ENCODE data around the gene COL6A2. TPM values are rescaled to one million over a fixed set of nuclear protein-coding genes. Genes with fewer than 3 reads are reported as not detected.

Gene COL6A2
- total and polyA plus RNA-seq, 2 of the 4 experiments (the other 2 are of a cell fraction), result 208 to 1,065 TPM

DNA sequence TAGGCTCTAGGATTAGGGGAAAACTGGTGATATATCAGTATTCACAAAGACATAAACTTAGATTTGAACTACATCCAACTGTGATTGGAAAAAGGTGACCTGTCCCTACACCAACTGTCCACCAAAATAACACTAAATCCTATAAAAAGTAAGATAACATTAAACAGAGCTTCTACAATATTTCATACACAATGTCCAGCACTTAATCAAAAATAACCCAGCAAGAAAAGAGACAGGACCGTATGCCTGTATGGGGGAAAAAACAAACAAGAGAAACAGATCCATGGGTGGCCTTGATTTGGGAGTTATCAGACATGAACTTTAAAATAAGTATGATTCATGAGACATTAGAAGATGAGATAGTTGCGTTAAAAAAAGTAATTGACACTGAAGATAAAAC, 9.7 kb upstream of the COL6A2 start:
- no TSS peak for BruUV-seq (replicated peaks)
- Histone ChIP-seq H3K36me3 (ENCODE audit: control insufficient read depth, insufficient read depth, low read length) (no peaks in the 10 kb centered on the region), H2BK15ac (ENCODE audit: low read depth, low read length) (no peak overlapping the region), H4K5ac (ENCODE audit: low read depth, low read length) (no peak overlapping the region), H3K9me3 (ENCODE audit: control insufficient read depth, insufficient read depth, low read length) (peaks cover 3% of the 10 kb centered on the region; the same call in 1 of the 2 replicates), H2AK9ac (replicated peaks; ENCODE audit: low read depth, low read length, poor library complexity) (no peak overlapping the region), H3K9me1 (ENCODE audit: insufficient read depth, low read length) (peaks cover 11% of the 10 kb centered on the region), H3K4me2 (ENCODE audit: low read depth, low read length) (no peak overlapping the region), H4K91ac (ENCODE audit: insufficient read depth, low read depth, low read length) (no peak overlapping the region), H3K9ac (ENCODE audit: low read depth, low read length) (no peak overlapping the region), H3K4ac (ENCODE audit: low read depth, low read length) (no peak overlapping the region), H2BK120ac (ENCODE audit: low read depth, low read length) (no peak overlapping the region), H4K20me1 (ENCODE audit: insufficient read depth, low read length) (0 out of 2 replicates have a peak, but pooled peaks cover 3% of the 10 kb centered on the region), H2BK5ac (ENCODE audit: low read depth, low read length, poor library complexity, severe bottlenecking) (no peak overlapping the region), H3K27me3 (ENCODE audit: control insufficient read depth, insufficient read depth, low read length) (no peaks in the 10 kb centered on the region), H2AFZ (replicated peaks; ENCODE audit: low read length, poor library complexity) (no peak overlapping the region), H3K4me1 (ENCODE audit: control insufficient read depth, insufficient read depth, low read length) (peaks cover 11% of the 10 kb centered on the region), H2AK5ac (ENCODE audit: low read depth, low read length) (no peak overlapping the region; the same call in 1 of the 2 replicates), H3K23ac (ENCODE audit: low read depth, low read length) (no peak overlapping the region), H3K27ac (ENCODE audit: insufficient read depth, low read length) (no peak overlapping the region), H3K4me3 (ENCODE audit: insufficient read depth, low read depth, low read length) (no peak overlapping the region), H3K18ac (ENCODE audit: low read depth, low read length) (no peak overlapping the region), H3K56ac (ENCODE audit: extremely low read depth, insufficient read depth, low read length) (no peak overlapping the region), H4K8ac (ENCODE audit: low read depth in 2 of 2, low read length in 2 of 2) (no peak overlapping the region), H3K79me1 (ENCODE audit: low read depth in 1 of 2, low read length in 2 of 2) (peaks cover 0 to 15% of the 10 kb centered on the region in 2 experiments; a peak in 2 of 4 replicates), H2BK20ac (ENCODE audit: low read depth, low read length) (no peak overlapping the region), H3K14ac (replicated peaks; ENCODE audit: low read depth, low read length) (no peak overlapping the region)
- dilution Hi-C loops (cut with HindIII; ENCODE audit: low sequenced_read_pairs, unreplicated experiment), result no loop called here
- ChIA-PET POLR2A (ENCODE audit: unreplicated experiment) (no interaction called here), CTCF (interaction anchor here (0.7 to 0.8 kb wide), 2 partner anchors 21 to 52 kb away, joined by 3 read pairs; no protein-coding TSS in a partner anchor)
- TF ChIP-seq MAZ (IDR thresholded peaks at IDR 0.05; ENCODE audit: borderline replicate concordance, low read depth, low read length) (no peak), CHD1 (IDR thresholded peaks at IDR 0.05; ENCODE audit: low read depth, low read length) (no peak), FOS (IDR thresholded peaks at IDR 0.05; ENCODE audit: low read depth, low read length) (no peak)
- TF ChIP-seq, protein P1, sequence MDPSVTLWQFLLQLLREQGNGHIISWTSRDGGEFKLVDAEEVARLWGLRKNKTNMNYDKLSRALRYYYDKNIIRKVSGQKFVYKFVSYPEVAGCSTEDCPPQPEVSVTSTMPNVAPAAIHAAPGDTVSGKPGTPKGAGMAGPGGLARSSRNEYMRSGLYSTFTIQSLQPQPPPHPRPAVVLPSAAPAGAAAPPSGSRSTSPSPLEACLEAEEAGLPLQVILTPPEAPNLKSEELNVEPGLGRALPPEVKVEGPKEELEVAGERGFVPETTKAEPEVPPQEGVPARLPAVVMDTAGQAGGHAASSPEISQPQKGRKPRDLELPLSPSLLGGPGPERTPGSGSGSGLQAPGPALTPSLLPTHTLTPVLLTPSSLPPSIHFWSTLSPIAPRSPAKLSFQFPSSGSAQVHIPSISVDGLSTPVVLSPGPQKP (IDR thresholded peaks at IDR 0.05; ENCODE audit: borderline replicate concordance, low read depth, low read length), result no peak
- no CpG with 5 or more reads among the region's 2 CpGs for WGBS, 2 experiments (ENCODE audit: extremely low coverage in 2 of 2, insufficient read length in 1 of 2)
- no peak for DNase-seq
- ATAC-seq (ENCODE audit: low read depth), result no peak
- intact Hi-C loops (cut with micrococcal nuclease), result no loop called here
- in situ Hi-C loops (cut with MboI; ENCODE audit: low sequenced_read_pairs), result no loop called here
